LNCAP (cell line): Measurements from ENCODE around the gene CCIN.

ENCODE experiments used
- TF ChIP-seq, protein P1 (sequence below): fragments of 450-650 bp; IDR thresholded peaks from 2 replicates; pipeline ENCODE4 v1.5.1; 2017; ENCODE audit warnings: mild to moderate bottlenecking

The CCIN gene

DNA sequence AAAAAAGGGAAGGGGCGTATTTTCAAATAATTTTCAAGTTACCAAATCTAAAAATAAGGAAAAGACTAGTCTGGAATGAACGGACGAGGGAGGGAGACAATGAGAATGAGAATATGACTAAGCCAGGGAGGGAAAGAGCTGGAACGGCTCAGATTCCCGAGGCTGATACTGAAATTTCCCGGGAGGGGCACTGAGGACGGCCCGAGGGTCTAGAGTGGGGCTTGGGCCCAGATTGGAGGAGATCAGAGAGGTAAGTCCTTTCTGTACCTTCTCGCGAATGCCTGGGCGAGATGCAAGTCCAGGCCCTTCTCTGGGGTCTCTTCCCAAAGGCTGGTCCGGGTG, 3.4 kb upstream of the CCIN start:
- TF ChIP-seq, protein P1, sequence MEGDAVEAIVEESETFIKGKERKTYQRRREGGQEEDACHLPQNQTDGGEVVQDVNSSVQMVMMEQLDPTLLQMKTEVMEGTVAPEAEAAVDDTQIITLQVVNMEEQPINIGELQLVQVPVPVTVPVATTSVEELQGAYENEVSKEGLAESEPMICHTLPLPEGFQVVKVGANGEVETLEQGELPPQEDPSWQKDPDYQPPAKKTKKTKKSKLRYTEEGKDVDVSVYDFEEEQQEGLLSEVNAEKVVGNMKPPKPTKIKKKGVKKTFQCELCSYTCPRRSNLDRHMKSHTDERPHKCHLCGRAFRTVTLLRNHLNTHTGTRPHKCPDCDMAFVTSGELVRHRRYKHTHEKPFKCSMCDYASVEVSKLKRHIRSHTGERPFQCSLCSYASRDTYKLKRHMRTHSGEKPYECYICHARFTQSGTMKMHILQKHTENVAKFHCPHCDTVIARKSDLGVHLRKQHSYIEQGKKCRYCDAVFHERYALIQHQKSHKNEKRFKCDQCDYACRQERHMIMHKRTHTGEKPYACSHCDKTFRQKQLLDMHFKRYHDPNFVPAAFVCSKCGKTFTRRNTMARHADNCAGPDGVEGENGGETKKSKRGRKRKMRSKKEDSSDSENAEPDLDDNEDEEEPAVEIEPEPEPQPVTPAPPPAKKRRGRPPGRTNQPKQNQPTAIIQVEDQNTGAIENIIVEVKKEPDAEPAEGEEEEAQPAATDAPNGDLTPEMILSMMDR, result no peak

DNA sequence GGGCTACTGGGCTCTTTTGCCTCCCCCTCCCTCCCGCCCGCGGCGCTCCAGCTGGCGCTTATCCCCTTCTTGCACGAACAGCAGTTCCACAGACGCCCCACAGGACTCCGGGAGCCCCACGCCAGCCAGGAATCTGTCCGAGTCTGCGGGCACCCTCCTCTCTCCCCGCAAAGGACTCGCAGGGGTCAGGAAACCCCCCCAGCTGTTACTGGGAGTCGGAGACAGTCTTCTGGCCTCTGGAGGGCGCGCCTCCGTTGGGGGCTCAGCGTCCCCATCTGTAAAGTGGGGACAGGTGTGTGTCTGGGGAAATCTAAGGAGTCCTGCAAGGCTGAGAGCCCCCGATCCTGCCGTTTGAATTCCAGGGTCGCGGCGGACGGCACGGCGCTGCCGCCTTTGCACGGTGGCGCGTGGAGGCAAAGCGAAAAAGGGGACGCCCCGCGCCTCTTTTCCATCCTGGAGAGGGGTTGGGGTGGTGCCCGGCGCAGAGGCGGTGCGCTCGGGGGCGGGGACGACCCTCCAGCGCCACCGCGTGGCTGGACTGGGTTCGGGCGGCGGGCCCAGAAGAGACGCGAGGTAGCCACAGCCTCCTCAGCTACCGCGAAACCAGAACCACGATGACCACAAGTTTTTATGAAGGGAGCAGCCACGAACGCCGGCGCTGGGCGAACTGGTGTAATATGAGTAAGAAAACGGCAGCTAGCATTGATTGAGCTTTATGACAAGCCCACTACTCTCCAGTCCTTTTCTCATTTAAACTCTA, 2.8 kb upstream of the CCIN start:
- TF ChIP-seq, protein P1, result peak; percentile 93

DNA sequence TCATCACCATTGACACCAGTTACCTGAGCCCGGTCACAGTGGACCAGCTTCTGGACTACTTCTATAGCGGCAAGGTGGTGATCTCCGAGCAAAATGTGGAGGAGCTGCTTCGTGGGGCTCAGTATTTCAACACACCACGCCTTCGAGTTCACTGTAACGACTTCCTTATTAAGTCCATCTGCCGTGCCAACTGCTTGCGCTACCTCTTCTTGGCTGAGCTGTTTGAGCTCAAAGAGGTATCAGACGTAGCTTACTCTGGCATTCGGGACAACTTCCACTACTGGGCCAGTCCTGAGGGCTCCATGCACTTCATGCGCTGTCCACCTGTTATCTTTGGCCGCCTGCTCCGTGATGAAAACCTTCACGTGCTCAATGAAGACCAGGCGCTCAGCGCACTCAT, 520 bp downstream of the CCIN start:
- TF ChIP-seq, protein P1, result no peak

DNA sequence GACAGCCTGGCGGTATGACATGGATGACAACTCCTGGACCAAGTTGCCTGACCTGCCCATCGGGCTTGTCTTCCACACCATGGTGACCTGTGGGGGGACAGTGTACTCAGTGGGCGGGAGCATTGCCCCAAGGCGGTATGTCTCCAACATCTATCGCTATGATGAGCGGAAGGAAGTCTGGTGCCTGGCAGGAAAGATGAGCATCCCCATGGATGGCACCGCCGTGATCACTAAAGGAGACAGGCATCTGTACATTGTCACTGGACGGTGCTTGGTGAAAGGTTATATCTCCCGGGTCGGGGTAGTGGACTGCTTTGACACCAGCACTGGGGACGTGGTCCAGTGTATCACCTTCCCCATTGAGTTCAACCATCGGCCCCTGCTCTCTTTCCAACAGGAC, 1.3 kb downstream of the CCIN start:
- TF ChIP-seq, protein P1, result no peak

DNA sequence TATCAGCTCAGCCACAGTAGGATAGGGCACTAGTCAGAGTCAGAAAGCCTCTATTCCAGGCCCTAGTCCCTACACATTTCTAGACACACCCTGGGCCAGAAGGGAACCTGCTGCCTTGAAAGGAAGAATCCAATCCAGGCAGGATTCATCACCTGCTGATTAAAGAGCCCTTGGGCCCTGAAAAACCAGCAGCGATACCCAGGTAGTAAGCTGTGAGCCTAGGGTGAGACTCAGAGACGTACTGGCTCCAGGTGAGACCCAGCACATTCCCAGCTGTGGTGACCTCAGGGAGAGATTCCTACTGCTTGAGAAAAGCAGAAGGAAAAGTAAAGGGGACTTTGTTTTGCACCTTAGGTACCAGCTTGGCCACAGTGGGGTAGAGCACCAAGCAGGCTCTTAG, 4.7 kb downstream of the CCIN start:
- TF ChIP-seq, protein P1, result no peak

DNA sequence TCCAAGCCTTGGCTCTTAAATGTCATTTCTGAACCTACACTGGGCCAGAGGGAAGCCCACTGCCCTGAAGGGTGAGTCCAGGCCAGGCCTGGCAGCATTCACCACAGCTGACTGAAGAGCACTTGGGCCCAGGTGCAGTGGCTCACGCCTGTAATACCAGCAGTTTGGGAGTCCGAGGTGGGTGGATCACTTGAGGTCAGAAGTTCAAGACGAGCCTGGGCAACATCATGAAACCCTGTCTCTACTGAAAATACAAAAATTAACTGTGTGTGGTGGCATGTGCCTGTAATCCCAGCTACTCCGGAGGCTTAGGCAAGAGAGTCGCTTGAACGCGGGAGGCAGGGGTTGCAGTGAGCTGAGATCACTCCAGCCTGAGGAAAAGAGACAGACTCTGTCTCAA, 5.1 kb downstream of the CCIN start:
- TF ChIP-seq, protein P1, result no peak

DNA sequence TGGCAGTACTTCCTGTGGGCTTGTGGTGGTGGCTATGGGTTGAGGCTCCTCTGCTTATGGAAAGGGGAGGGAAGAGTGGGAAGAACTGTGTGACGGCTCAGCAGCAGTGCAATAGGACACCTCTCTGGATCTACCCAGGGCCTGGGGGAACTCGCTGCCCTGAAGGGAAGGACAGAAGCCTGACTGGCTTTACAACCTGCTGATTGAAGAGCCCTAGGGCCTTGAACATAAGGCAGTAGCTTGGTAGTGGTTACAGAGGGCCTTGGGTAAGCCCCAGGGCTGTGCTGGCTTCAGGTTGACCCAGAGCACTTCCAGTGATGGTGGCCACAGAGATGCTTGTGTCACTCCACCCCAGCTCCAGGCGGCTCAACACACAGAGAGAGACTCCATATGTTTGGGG, 5.5 kb downstream of the CCIN start:
- TF ChIP-seq, protein P1, result no peak

DNA sequence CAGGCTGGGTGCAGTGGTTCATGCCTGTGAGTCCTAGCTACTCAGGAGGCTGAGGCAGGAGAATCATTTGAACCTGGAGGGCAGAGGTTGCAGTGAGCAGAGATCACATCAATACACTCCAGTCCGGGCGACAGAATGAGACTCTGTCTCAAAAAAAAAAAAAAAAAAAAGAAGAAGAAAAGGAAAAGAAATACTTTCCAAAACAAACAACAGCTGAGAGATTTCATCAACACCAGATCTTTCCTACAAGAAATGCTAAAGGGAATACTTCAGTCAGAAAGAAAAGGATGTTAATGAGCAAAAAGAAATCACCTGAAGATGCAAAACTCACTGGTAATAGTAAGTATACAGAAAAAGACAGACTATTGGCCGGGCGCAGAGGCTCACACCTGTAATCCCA, 8.4 kb downstream of the CCIN start:
- TF ChIP-seq, protein P1, result no peak
